ENCODE measurements around the gene ZNF549. TPM values are rescaled to one million over a fixed set of nuclear protein-coding genes. Genes with fewer than 3 reads are reported as not detected.

The ZNF549 gene
- total and polyA plus RNA-seq, 10 of the 15 experiments (the other 5 are each of a cell fraction or from before 2014, with no cell fraction given), result 0.73 to 4.0 (median 2.3) TPM

DNA sequence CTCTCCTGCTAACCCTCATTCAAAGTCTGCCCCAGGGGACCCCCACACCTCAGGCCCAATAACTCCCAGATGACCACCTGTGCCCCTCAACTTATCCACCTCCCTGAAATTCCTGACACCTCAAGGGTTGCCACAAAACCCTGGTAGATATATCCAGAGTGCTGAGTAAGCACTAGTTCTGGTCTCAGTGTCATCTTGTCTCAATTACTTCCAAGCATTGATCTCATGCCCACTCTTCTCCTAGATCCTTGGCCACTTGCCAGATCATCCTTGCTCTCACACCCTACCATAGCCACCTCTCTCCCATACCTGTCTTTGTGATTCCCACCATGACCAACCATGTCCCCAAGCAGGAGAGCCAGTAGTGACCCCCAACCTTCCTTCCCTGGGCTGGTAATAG is 49.5 kb downstream of the ZNF549 start:
- TF ChIP-seq, protein P1, sequence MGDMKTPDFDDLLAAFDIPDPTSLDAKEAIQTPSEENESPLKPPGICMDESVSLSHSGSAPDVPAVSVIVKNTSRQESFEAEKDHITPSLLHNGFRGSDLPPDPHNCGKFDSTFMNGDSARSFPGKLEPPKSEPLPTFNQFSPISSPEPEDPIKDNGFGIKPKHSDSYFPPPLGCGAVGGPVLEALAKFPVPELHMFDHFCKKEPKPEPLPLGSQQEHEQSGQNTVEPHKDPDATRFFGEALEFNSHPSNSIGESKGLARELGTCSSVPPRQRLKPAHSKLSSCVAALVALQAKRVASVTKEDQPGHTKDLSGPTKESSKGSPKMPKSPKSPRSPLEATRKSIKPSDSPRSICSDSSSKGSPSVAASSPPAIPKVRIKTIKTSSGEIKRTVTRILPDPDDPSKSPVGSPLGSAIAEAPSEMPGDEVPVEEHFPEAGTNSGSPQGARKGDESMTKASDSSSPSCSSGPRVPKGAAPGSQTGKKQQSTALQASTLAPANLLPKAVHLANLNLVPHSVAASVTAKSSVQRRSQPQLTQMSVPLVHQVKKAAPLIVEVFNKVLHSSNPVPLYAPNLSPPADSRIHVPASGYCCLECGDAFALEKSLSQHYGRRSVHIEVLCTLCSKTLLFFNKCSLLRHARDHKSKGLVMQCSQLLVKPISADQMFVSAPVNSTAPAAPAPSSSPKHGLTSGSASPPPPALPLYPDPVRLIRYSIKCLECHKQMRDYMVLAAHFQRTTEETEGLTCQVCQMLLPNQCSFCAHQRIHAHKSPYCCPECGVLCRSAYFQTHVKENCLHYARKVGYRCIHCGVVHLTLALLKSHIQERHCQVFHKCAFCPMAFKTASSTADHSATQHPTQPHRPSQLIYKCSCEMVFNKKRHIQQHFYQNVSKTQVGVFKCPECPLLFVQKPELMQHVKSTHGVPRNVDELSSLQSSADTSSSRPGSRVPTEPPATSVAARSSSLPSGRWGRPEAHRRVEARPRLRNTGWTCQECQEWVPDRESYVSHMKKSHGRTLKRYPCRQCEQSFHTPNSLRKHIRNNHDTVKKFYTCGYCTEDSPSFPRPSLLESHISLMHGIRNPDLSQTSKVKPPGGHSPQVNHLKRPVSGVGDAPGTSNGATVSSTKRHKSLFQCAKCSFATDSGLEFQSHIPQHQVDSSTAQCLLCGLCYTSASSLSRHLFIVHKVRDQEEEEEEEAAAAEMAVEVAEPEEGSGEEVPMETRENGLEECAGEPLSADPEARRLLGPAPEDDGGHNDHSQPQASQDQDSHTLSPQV (IDR thresholded peaks at IDR 0.05), result no peak
- TF ChIP-seq PAX8 (IDR thresholded peaks at IDR 0.05) (no peak), SMAD1 (IDR thresholded peaks at IDR 0.05; ENCODE audit: low read depth, partially characterized antibody) (no peak), NBN (IDR thresholded peaks at IDR 0.05) (no peak), HDGF (IDR thresholded peaks at IDR 0.05) (no peak), POU2F2 (IDR thresholded peaks at IDR 0.05; ENCODE audit: borderline replicate concordance, low read depth, low read length) (no peak), MTA2 (IDR thresholded peaks at IDR 0.05; ENCODE audit: low read depth) (no peak)
- TF ChIP-seq, protein P2, sequence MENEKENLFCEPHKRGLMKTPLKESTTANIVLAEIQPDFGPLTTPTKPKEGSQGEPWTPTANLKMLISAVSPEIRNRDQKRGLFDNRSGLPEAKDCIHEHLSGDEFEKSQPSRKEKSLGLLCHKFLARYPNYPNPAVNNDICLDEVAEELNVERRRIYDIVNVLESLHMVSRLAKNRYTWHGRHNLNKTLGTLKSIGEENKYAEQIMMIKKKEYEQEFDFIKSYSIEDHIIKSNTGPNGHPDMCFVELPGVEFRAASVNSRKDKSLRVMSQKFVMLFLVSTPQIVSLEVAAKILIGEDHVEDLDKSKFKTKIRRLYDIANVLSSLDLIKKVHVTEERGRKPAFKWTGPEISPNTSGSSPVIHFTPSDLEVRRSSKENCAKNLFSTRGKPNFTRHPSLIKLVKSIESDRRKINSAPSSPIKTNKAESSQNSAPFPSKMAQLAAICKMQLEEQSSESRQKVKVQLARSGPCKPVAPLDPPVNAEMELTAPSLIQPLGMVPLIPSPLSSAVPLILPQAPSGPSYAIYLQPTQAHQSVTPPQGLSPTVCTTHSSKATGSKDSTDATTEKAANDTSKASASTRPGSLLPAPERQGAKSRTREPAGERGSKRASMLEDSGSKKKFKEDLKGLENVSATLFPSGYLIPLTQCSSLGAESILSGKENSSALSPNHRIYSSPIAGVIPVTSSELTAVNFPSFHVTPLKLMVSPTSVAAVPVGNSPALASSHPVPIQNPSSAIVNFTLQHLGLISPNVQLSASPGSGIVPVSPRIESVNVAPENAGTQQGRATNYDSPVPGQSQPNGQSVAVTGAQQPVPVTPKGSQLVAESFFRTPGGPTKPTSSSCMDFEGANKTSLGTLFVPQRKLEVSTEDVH (IDR thresholded peaks at IDR 0.05; ENCODE audit: low read depth, partially characterized antibody), result no peak
- TF ChIP-seq, protein P3, sequence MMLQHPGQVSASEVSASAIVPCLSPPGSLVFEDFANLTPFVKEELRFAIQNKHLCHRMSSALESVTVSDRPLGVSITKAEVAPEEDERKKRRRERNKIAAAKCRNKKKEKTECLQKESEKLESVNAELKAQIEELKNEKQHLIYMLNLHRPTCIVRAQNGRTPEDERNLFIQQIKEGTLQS (IDR thresholded peaks at IDR 0.05; ENCODE audit: borderline replicate concordance, extremely low read depth, low read depth, low read length), result no peak
- TF ChIP-seq, protein P4, sequence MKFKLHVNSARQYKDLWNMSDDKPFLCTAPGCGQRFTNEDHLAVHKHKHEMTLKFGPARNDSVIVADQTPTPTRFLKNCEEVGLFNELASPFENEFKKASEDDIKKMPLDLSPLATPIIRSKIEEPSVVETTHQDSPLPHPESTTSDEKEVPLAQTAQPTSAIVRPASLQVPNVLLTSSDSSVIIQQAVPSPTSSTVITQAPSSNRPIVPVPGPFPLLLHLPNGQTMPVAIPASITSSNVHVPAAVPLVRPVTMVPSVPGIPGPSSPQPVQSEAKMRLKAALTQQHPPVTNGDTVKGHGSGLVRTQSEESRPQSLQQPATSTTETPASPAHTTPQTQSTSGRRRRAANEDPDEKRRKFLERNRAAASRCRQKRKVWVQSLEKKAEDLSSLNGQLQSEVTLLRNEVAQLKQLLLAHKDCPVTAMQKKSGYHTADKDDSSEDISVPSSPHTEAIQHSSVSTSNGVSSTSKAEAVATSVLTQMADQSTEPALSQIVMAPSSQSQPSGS (IDR thresholded peaks at IDR 0.05; ENCODE audit: low read length), result no peak
- Histone ChIP-seq H3K9ac (ENCODE audit: control insufficient read depth, insufficient read depth, low read length) (no peak overlapping the region), H3K27ac (ENCODE audit: control insufficient read depth, insufficient read depth) (no peak overlapping the region), H3K4me2 (ENCODE audit: control insufficient read depth, insufficient read depth) (no peak overlapping the region), H3K4me3 (no peak overlapping the region), H3K9me3 (replicated peaks; ENCODE audit: control insufficient read depth, insufficient read depth, low read length) (peaks cover 56% of the 10 kb centered on the region), H4K20me1 (ENCODE audit: control insufficient read depth, insufficient read depth) (no peaks in the 10 kb centered on the region), H3K27me3 (replicated peaks in 1 of 2; ENCODE audit: control insufficient read depth in 2 of 2, insufficient read depth in 2 of 2, low read length in 1 of 2) (no peaks in the 10 kb centered on the region), H3K79me2 (ENCODE audit: control insufficient read depth, insufficient read depth, low read length) (peaks cover 6% of the 10 kb centered on the region), H2AFZ (ENCODE audit: control insufficient read depth, low read depth, low read length) (no peak overlapping the region), H3K4me1 (ENCODE audit: control insufficient read depth, insufficient read depth, low read length) (peaks cover 3% of the 10 kb centered on the region; the same call in 1 of the 2 replicates), H3K36me3 (ENCODE audit: control insufficient read depth in 2 of 2, insufficient read depth in 2 of 2, low read length in 1 of 2) (peaks cover 2 to 24% of the 10 kb centered on the region in 2 experiments)
- in situ Hi-C loops (cut with MboI), result no loop called here
- intact Hi-C loops (cut with micrococcal nuclease; ENCODE audit: unreplicated experiment), result no loop called here
- ChIA-PET RAD21 (ENCODE audit: unreplicated experiment) (no interaction called here), CTCF (no interaction called here), POLR2A (interaction anchor here (0.6 kb wide), 1 partner anchor 173 kb away, joined by 4 read pairs; no protein-coding TSS in a partner anchor), SMC1A (ENCODE audit: uncharacterized antibody, unreplicated experiment) (no interaction called here)
- DNase-seq (ENCODE audit: low read depth, low spot score) (no peak), FAIRE-seq (no peak), ATAC-seq (no peak)
- BruUV-seq (replicated peaks), result no TSS peak

Data from GM12878 (cell line).